ENCODE results near the gene ZFYVE9.
"Not testable (repeated sequence)": the region's sequence is repeated elsewhere in the genome, so short reads cannot be mapped to it uniquely, and the experiment has no call there.

GRCh38 chr1:52150445-52150844, 8.6 kb downstream of the ZFYVE9 start:
- not testable (repeated sequence) for TF ChIP-seq POLR2AphosphoS5 (IDR thresholded peaks at IDR 0.05; ENCODE audit: borderline replicate concordance, low read depth, low read length); EZH2 (IDR thresholded peaks at IDR 0.05); FOXP2 (optimal IDR thresholded peaks at IDR 0.05; ENCODE audit: control extremely low read depth, extremely low read length, insufficient read depth)
